HG03280 (cell line): ENCODE measurements around the gene FAM47E.
"Not testable (repeated sequence)": the region's sequence is repeated elsewhere in the genome, so short reads cannot be mapped to it uniquely, and the experiment has no call there.

Experiments used
- ATAC-seq: cut with Tn5 transposase; IDR thresholded peaks from one replicate; pipeline ENCODE4 v1.9.1; 2021; ENCODE audit warnings: mild to moderate bottlenecking, moderate library complexity; ENCODE audit not compliant: unreplicated experiment

Gene FAM47E

DNA sequence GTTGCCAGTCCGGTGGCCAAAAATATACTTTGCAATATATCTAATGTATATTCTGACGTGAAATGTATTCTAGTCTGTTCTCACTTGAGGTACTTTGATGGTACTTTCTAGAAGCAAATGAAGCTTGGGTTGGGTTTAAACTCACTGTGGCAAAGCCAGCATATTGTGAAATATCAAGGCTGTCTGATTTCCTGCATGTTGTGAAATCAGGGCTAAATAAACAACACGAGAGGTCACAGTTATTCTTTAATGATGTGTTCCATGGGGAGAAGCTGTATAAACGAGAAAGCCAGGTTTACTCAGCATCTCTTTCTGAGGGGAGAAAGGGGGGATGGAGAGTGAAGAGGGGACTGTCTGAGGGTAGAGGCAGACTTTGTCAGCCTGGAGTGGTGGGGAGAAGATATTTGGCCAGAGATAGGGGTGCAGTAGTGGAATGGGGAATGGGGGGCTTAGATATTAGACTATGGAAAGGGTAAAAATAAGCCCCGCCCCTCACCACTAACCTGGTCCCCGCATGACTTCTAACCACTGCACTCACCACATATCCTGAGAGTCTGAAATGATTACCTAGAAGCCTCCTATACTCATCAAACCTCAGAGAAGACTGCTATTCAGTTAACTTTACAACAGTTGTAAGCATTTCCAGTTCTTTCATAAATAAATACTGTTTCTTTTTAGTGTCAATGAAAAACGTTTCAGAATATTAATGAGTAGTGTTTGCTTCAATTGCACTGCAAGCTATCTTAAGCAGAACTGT is 32.0 kb upstream of the FAM47E start:
- no peak for ATAC-seq

GRCh38 chr4:76224171-76224570 is 27.4 kb upstream of the FAM47E start:
- no peak for ATAC-seq

- ATAC-seq: no peak
These were observed 25.1 kb upstream of the FAM47E start for GRCh38 chr4:76226418-76226817.

- no peak for ATAC-seq
These were observed 18.8 kb upstream of the FAM47E start for GRCh38 chr4:76232681-76233080.

- no peak for ATAC-seq
These were observed 18.4 kb upstream of the FAM47E start for GRCh38 chr4:76233083-76233482.

DNA sequence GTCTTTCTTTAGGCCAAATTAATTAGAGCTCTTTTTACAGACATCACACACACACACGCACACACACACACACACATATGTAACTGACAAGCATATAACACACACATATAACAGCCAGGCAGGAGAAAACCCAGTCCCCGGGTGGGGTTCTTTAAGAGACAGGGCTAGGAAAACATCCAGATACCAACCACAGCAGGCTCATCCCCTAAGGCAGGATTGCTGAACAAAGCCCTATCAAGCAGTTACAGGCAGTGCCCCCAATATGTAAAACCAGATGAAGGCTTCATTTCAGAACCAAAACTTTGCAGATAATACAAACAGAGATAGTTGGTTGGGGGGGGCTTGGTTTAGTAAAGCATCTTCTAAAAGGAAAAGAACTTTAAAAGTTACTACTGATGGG is 18.0 kb upstream of the FAM47E start:
- no peak for ATAC-seq

- ATAC-seq: no peak
These were observed 17.4 kb upstream of the FAM47E start for GRCh38 chr4:76233967-76234678.

DNA sequence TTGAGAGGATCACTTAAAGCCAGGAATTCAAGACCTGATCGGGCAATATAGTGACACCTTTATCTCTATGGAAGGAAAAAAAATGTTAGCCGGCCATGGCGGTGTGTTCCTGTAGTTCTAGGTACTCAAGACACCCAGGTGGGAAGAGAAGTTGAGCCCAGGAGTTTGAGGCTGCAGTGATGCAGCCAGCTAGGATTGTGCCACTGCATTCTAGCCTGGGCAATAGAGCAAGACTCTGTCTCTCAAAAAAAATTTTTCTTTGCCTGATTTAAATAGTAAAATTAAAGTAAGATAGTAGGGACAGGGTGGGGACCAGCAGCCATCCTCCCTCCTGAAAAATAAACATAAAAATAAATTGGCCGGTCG is 16.9 kb upstream of the FAM47E start:
- no peak for ATAC-seq

DNA sequence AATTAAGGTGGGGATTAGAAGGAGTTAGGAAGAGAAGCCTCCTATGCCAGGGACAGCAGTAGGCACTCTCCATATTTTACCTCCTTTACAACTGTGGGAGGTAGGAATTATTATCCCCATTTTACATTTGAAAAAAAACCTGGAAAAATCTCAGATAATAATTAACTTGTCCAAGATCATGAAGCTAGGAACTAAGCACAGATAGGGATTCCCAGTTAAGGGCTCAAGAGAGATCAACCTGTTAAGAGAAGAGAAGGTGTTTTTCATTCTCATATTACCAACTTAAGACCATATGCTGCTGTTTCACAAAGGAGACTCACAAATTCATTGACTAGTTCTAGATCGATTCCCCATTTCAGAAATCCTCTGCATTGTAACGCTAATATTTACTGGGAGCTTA is 16.1 kb upstream of the FAM47E start:
- no peak for ATAC-seq

GRCh38 chr4:76235915-76236314 is 15.6 kb upstream of the FAM47E start:
- ATAC-seq: no peak

- no peak for ATAC-seq
These were observed 13.3 kb upstream of the FAM47E start for GRCh38 chr4:76238236-76238635.

DNA sequence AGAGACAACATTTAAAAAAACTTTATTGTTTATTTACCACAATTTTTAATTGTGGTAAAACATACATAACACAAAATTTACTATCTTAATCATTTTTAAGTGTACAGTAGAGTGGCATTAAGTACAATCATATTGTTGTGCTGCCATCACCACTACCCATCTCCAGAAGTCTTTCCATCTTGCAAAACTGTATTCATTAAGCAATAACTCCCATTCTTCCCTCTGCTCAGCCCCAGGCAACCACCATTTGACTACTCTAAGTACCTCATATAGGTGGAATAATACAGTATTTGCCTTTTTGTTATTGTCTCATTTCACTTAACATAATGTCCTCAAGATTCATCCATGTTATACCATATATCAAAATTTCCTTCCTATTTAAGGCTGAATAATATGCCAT is 12.8 kb upstream of the FAM47E start:
- ATAC-seq: no peak

- no peak for ATAC-seq
These were observed 11.3 kb upstream of the FAM47E start for GRCh38 chr4:76240236-76240635.

DNA sequence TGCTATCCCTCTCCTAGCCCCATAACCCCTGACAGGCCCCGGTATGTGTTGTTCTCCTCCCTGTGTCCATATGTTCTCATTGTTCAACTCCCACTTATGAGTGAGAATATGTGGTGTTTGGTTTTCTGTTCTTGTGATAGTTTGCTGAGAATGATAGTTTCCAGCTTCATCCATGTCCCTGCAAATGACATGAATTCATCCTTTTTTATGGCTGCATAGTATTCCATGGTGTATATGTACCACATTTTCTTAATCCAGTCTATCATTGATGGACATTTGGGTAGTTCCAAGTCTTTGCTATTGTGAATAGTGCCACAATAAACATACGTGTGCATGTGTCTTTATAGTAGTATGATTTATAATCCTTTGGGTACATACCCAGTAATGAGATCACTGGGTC is 7.6 kb upstream of the FAM47E start:
- ATAC-seq: not testable (repeated sequence)

DNA sequence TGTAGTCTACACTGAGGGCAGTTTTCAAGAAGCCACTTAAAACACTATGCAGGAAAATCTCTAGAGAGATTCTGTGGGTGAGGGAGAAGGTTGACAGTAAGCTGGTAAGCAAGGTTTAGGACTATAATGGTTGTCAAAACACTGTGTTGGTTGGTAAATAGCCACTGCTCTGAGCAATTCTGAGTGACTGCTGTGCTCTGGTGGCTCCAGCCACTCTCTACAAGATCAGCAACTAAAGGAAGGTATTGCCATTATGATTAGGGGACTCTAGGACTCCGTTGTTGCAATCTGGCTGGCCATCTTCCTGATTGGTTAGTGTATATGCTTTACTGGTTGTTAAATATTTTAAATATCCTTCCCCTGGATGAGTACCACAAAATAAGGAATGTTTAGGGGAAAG is 5.5 kb upstream of the FAM47E start:
- no peak for ATAC-seq

DNA sequence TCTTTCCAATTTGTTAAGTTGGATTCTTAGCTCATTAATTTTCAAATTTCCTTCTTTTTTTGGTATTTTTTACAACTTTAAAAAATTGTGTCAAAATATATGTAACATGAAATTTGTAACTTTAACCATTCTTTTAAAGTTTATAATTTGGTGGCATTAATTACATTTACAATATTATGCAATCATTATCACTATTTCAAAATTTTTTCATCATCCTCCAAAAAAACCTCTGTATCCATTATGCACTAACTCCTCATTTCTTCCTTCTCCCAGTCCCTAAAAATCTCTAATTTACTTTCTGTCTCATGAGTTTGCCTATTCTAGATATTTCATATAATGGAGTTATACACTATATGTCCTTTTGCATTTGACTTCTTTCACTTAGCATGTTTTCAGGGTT is 4.7 kb upstream of the FAM47E start:
- ATAC-seq: no peak

DNA sequence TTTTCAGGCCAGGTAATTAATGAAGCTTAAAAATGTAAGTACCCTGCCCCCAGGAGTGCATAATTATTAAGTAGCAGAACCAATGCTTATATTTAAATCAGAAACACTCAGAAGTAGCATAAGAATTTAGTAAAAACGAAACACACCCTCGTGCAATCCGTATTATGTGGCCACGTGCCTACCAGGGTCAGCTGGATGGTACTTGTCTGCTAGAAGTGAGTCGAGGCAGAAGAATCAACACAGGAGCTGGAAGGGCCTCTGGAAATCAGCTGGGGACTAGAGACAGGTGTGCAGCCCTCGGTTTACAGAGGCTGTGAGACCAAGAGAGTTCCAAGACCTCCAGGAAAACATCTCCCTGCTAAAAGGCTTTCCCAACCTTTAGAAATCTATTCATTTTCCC is 559 bp upstream of the FAM47E start:
- ATAC-seq: no peak

GRCh38 chr4:76252271-76252653 is 741 bp downstream of the FAM47E start:
- no peak for ATAC-seq

- ATAC-seq: no peak
These were observed 2.0 kb downstream of the FAM47E start for GRCh38 chr4:76253511-76253910.

DNA sequence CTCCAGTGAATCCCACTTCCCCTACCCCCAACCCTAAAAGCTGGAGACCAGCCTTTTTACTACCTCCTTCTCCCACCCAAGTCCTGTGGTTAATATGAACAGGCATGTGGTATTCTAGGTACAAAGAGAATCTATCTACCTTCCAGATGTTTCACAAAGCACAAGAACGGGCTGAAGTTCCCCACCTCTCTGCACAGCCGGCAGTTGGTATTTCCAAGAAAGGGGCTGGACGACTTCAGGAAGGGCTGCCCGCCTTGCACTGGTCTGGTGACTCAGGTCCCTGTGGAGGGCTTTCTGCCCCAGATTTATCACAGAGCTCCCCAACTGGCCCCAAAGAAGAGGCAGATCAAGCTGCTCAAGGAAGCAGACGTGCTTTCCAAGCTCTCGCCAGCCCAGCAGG is 4.5 kb downstream of the FAM47E start:
- ATAC-seq: no peak

GRCh38 chr4:76256968-76257367 is 5.4 kb downstream of the FAM47E start:
- ATAC-seq: no peak

GRCh38 chr4:76257824-76258223 is 6.3 kb downstream of the FAM47E start:
- ATAC-seq: no peak

DNA sequence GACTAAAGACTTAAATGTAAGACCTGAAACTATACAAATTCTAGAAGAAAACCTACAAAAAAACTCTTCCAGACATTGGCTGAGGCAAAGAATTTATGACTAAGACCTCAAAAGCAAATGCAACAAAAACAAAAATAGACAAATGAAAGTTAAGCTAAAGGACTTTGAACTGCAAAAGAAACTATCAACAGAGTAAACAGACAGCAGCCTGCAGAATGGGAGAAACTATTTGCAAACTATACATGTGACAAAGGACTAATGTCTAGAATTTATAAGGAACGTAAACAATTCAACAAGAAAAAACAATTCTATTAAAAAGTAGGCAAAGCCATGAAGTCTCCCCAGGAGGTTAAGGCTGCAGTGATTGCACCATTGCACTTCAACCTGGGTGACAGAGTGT is 9.1 kb downstream of the FAM47E start:
- ATAC-seq: no peak
